Left lung (tissue), 8 donors: ENCODE data around the gene RIC8A. TPM values are rescaled to one million over a fixed set of nuclear protein-coding genes. Genes with fewer than 3 reads are reported as not detected.

Experiments used
- polyA plus RNA-seq, 6 donors: library from polyadenylated mRNA; unstranded; fragments of 120-200 nt; gene quantifications; one replicate each; pipeline ENCODE4 v1.2.1, GENCODE V29; 2013; ENCODE audit not compliant: insufficient read length in 6 of 6
- total RNA-seq, 2 donors: library from RNA; stranded (reverse); fragmentation: NEBNext Ultra II Directional; extraction: Animal tissue kit (Norgen Biotek cat#: 25700); gene quantifications; one replicate each; pipeline ENCODE4 v1.2.1, GENCODE V29; 2021
- donor health status: DM: no; HTN: yes; CAD: no.
- donor health status: DM: no; HTN: no; CAD: no.

Gene RIC8A
- total and polyA plus RNA-seq, 8 donors, result 74.4 to 117 (median 80.4) TPM

Other genes with a start within 250 kb of the RIC8A start
- not detected for gene SCGB1C1, start 14.6 kb upstream of the RIC8A start, total RNA-seq
- not detected for gene SCGB1C1, start 14.6 kb upstream of the RIC8A start, polyA plus RNA-seq
- 10 to 100 TPM; 46.0 to 53.6 TPM for gene BET1L, start 309 bp upstream of the RIC8A start, total RNA-seq
- 10 to 100 TPM; 36.1 to 50.7 (median 40.5) TPM for gene BET1L, start 309 bp upstream of the RIC8A start, polyA plus RNA-seq
- gene SIRT3, start 28.6 kb downstream of the RIC8A start, total RNA-seq, result 10 to 100 TPM; 13.5 to 15.1 TPM
- gene SIRT3, start 28.6 kb downstream of the RIC8A start, polyA plus RNA-seq, result 10 to 100 TPM; 28.6 to 36.6 (median 29.8) TPM
- 100 to 1,000 TPM in 1 of 2 donors, 10 to 100 TPM in 1; 78.0 to 131 TPM for gene PSMD13, start 29.3 kb downstream of the RIC8A start, total RNA-seq
- gene PSMD13, start 29.3 kb downstream of the RIC8A start, polyA plus RNA-seq, result 100 to 1,000 TPM; 132 to 157 (median 151) TPM
- 1 to 10 TPM in 1 of 2 donors, under 1 TPM in 1; 0.26 to 1.5 TPM for gene NLRP6, start 70.7 kb downstream of the RIC8A start, total RNA-seq
- under 1 TPM in 2 of 6 donors, not detected in 4; 0.06 to 0.08 TPM for gene NLRP6, start 70.7 kb downstream of the RIC8A start, polyA plus RNA-seq
- 10 to 100 TPM; 47.7 to 75.3 TPM for gene PGGHG, start 81.4 kb downstream of the RIC8A start, total RNA-seq
- gene PGGHG, start 81.4 kb downstream of the RIC8A start, polyA plus RNA-seq, result 10 to 100 TPM; 14.2 to 22.9 (median 19.5) TPM
- not detected for gene IFITM5, start 91.8 kb downstream of the RIC8A start, total RNA-seq
- gene IFITM5, start 91.8 kb downstream of the RIC8A start, polyA plus RNA-seq, result under 1 TPM in 4 of 6 donors, not detected in 2; 0.18 to 0.91 (median 0.57) TPM
- gene IFITM2, start 100.1 kb downstream of the RIC8A start, total RNA-seq, result 100 to 1,000 TPM; 398 to 886 TPM
- gene IFITM2, start 100.1 kb downstream of the RIC8A start, polyA plus RNA-seq, result 100 to 1,000 TPM; 106 to 184 (median 152) TPM
- gene IFITM1, start 106.3 kb downstream of the RIC8A start, total RNA-seq, result 100 to 1,000 TPM in 1 of 2 donors, 10 to 100 TPM in 1; 98.7 to 149 TPM
- gene IFITM1, start 106.3 kb downstream of the RIC8A start, polyA plus RNA-seq, result 10 to 100 TPM in 5 of 6 donors, 1 to 10 TPM in 1; 6.3 to 20.1 (median 13.7) TPM
- gene IFITM3, start 113.2 kb downstream of the RIC8A start, total RNA-seq, result 1,000 to 10,000 TPM in 1 of 2 donors, 100 to 1,000 TPM in 1; 724 to 1,115 TPM
- 100 to 1,000 TPM; 269 to 498 (median 350) TPM for gene IFITM3, start 113.2 kb downstream of the RIC8A start, polyA plus RNA-seq
- 1 to 10 TPM; 1.4 to 2.3 TPM for gene B4GALNT4, start 161.8 kb downstream of the RIC8A start, total RNA-seq
- gene B4GALNT4, start 161.8 kb downstream of the RIC8A start, polyA plus RNA-seq, result 10 to 100 TPM; 47.9 to 78.7 (median 59.0) TPM
- gene PKP3, start 186.5 kb downstream of the RIC8A start, total RNA-seq, result 10 to 100 TPM; 43.3 to 48.6 TPM
- 10 to 100 TPM; 11.0 to 15.5 (median 12.6) TPM for gene PKP3, start 186.5 kb downstream of the RIC8A start, polyA plus RNA-seq
- gene SIGIRR, start 207.3 kb downstream of the RIC8A start, total RNA-seq, result 10 to 100 TPM; 59.0 to 74.8 TPM
- gene SIGIRR, start 207.3 kb downstream of the RIC8A start, polyA plus RNA-seq, result 10 to 100 TPM; 24.2 to 43.7 (median 30.3) TPM
- 10 to 100 TPM; 20.2 to 28.0 TPM for gene ANO9, start 234.3 kb downstream of the RIC8A start, total RNA-seq
- gene ANO9, start 234.3 kb downstream of the RIC8A start, polyA plus RNA-seq, result 1 to 10 TPM; 4.0 to 9.5 (median 7.3) TPM
- 10 to 100 TPM; 25.6 to 27.9 TPM for gene PTDSS2, start 242.6 kb downstream of the RIC8A start, total RNA-seq
- gene PTDSS2, start 242.6 kb downstream of the RIC8A start, polyA plus RNA-seq, result 10 to 100 TPM; 21.5 to 30.3 (median 24.8) TPM